PC-3 (cell line): ENCODE results near the gene TRMU.

ENCODE experiments used
- CTCF ChIP-seq: fragments of 300-600 bp; sonication (generic); conservative IDR thresholded peaks from 2 replicates; pipeline ENCODE4 v1.5.1; 2017; ENCODE audit warnings: antibody characterized with exemption, low read depth, mild to moderate bottlenecking, low read length
- EZH2 ChIP-seq: fragments of 300-600 bp; sonication (generic); IDR thresholded peaks from one replicate; pipeline ENCODE4 v1.6.1; 2017; ENCODE audit warnings: antibody characterized with exemption, mild to moderate bottlenecking, low read length; ENCODE audit not compliant: unreplicated experiment

- TF ChIP-seq CTCF (no peak), EZH2 (no peak)
These were observed 36.4 kb upstream of the TRMU start for GRCh38 chr22:46299101-46299500.
